ENCODE results near the gene CMTM4.

The CMTM4 gene

DNA sequence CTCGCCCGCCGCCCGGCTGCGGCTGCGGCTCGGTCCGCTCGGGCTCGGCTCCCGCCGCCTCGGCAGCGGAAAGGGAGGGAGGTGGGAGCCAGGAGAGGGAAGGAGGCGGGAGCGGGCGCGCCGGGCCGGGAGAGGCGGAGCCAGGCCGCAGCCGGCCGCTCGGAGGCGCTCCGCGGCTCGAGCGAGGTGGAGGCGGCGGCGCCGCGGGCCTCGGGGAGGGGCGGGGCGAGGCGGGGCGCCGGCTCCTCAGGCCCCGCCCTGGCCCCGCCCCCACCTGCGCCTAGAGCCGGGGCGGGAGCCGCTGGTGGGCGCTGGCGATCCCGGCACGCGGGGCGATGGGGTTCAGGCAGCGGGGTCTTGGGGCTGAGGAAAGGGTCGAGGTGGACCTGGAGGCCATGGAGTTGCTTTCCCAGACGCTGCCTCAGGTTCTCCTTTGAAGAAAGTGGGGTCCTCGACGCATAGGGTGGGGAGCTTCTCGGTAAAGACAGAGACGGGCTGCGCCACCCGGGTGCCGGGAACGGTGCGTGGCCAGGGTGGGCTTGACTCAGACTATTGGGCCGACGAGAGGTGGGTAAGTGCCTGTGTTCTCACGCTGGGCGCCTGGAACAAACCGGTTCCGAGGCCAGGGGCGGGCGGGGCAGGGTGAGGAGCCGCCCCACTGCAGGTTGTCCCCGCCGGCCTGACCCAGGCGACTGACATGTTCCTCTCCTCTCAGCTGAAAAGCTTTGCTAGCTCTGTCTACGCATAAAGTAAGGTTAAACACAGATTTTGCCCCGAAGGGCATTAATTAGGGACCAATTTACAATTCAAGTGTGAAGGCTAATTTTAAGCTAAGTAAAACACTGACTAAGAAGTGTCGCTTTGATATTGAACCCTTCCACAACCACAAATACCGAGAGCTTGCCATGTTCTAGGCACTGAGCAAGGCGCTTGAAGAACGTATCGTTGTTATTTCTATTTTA lies at the start of gene CMTM4:
Gene CMTM4, minus strand, starts transcription at position 75 of the 962 bp plus-strand sequence. CDS start 218 bp downstream, outside the sequence.
- peak within 1 kb of the TSS; percentile 65 for H3K4me3 ChIP-seq (ENCODE audit: low read depth, low read length)

DNA sequence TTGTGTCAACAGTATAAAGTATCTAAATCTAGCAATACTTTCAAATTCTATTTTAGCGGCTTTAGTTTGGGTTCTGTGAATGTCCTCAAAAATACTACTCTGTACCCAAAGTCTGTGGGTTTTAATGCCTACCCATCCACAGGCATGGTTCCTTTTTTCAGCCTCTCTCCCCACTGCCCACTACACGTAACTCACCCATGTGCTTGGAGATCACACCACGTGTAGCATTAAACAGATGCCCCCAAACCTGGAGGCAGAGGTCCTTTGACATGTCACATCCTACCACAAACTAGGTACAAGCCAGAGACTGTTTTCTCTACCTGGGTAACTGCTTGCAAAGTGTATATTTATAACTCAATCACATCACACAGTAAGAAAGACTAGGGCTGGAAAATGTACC lies 49.5 kb upstream of the CMTM4 start:
- H3K4me3 ChIP-seq (ENCODE audit: low read depth, low read length): no peak overlapping the region

DNA sequence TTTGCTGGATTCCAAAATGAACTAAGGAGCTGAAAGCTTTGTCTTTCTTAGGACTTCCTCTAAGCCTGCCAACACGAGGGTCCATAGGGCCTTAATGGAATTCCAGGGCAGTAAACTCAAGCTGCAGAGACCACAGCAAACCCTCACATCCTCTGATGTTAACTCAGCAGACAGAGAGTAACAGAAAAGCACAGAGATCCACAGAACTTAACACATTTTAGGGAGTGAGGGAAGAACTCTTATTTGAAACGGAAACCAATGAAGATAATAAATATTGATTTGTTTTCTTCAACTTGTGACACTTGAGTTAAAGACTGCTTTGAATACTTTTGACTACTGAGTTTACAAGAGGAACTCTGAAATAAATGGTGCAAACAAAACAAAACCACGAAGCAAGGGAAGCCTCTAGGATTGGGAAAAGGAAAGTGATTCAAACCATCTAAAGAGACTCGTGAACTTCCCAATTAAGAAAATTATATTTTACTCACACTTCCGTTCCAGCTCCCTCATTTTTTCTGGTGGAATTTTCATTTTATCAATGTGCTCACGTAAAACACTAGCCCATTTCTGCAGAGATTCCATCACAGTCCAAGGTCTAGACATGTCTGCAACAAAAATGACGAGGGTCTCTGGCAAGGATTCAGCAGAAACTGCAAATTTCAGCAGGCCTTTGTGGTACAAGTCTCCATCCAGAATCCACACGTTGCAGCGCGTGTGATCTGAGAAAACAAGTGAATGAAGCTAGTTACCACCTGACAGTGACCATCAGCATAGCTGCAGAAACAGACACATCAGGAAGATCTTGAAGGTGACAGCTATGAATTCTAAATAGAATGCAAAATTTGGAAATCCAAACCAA lies 45.6 kb upstream of the CMTM4 start:
- no peak overlapping the region for H3K4me3 ChIP-seq (ENCODE audit: low read depth, low read length)

DNA sequence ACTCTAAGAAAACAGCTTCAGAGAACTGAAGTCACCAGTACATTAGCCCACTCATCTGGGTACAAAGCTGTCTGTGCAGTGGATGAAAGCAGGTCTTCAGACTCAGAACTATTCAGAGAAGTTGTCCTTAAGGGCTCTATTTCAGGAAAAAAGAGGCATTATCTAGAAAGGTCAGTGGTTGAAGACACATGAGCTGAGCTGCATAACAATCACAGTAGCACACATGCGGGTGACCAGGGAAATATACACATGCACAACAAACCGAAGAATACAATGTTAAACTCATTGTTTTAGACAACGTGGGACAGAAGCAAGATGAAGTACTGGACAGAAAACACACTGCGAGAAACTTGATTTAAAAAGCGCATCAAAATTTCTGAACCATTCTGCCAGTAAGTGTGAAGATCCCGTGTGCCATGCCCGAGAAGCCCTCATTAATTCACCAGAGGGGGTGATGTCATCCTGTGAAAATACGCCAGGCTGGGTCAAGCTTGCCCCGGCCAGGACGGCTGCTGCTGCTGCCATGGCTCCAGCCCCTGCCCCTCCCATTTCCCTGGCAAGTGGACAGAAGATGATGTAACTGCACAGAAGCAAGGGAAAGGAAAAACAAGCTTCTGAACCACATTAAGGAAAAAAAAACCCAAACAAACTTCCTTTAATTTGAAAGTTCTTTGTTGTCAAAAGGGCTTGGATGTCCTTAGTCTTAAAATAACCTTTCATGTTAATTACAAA lies 44.8 kb upstream of the CMTM4 start:
- H3K4me3 ChIP-seq (ENCODE audit: low read depth, low read length): no peak overlapping the region

DNA sequence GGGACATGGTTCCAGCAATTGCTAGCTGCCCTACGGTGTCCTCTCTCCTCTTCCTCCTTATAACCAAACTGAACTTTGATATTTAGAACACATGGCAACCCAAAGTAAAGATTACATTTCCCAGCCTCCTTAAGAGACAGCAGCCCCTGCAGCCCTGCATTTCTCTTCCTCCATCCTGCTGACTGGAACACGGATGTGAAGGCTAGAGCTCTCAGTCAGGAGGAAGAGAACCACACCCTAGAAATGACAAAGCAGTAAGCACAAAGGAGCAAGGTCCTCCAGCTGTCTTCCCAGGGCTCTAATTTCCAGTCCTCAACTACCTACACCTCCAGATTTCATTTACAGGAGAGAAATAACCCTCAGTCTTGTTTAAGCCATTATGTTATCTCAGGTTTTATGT lies 44.0 kb upstream of the CMTM4 start:
- H3K4me3 ChIP-seq (ENCODE audit: low read depth, low read length): no peak overlapping the region

DNA sequence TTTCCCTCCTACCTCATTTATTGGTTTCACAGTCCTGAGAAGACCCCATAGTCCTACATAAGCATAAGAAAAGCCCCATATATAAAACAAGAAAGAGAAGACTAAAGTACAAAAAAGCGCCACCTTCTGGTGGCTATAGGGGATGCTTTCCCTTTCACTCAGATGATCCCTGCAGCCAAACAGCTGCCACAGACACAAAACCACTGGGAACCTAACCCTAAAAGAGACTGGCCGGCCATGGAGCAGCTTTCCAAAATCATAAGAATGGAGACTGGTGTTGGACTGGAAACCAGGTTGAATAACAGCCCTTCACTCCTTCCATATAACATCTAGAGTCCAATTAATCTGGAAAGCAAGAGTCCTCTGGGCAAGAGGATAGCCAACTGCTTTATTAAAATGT lies 43.5 kb upstream of the CMTM4 start:
- H3K4me3 ChIP-seq (ENCODE audit: low read depth, low read length): no peak overlapping the region

DNA sequence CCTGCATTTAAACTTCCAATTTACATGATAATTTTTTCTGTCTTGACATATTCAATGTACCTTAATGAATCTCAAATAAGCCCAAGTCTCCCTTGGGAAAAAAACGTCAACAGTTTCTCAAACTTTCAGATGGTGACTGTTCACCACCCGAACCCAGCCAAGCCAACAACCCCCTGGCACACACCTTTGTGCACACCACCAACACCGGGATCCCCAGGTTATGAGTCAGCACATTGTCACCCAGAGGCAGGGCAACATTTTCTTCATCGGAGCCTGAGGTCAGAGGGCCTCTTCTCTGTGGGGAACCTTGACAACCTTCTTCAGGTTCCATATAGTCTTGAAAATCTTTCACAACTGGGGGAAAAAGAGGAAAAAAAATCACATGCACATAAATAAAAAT lies 39.3 kb upstream of the CMTM4 start:
- H3K4me3 ChIP-seq (ENCODE audit: low read depth, low read length): no peak overlapping the region

DNA sequence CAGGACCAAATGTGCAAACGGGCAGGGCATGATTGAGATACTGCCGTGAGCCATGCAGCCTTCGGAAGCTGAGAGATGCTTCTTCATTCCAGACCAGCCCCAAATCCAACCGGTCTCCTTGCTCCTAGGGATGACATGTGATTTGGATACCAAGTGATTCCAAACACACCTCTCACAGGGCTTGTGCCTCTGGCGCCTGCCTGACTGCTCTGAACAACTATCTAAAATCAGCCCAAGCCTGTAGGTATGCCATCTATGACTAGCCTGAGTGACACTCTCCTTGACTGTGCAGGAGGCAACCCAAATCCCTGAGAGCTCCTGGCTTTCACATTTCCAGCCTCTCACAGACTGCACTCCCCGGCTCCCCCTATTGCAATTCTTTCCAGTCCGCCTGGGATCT lies 34.6 kb upstream of the CMTM4 start:
- no peak overlapping the region for H3K4me3 ChIP-seq (ENCODE audit: low read depth, low read length)

DNA sequence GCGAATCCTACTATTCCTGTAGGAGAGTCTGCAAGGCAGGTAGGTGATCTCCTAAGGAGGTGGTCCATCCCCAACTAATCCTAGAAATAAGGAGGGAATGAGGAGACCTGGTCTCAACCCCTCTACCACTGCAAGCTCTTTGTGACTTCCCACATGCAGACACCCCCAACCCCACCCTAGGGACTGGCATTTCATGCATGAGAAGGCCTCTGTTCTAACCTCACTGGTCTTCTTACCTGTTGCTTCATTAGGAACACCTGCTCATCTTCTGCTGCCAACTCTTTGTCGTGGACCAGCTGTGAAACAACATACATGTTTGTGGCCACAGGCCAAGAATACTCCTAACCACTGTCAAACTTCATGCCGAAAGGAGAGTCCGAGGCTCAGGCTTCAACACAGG lies 32.3 kb upstream of the CMTM4 start:
- no peak overlapping the region for H3K4me3 ChIP-seq (ENCODE audit: low read depth, low read length)

DNA sequence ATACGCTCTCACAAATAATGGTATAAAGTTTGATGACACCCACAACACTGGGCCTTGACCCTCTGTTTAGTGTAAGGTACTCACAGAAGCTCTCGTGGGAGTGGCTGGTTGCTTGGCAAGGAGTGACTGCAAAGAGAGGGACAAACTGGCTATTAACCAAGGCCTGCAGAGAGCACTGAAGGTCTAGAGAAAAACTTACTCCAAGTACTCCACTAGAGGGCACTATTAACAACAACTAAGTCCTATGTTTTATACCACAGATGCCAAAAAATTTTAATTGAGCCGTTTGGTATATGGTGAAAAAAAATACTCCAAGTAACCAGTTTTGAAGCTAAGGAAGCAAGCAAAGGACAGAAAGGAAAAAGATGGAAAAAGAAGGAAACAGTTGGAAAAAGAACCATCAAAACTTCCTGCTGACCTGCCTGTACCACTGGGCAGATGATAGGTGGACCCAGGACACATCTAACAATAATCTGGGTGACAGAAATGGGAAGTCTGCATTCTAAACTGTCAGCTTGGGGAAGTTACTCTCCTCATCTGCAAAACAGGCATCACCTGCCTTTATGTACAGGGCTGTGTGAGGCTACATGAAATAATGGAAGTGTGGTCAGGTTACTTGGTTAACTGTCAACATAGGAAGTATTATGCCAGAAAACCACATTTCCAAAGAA lies 31.7 kb upstream of the CMTM4 start:
- H3K4me3 ChIP-seq (ENCODE audit: low read depth, low read length): no peak overlapping the region

DNA sequence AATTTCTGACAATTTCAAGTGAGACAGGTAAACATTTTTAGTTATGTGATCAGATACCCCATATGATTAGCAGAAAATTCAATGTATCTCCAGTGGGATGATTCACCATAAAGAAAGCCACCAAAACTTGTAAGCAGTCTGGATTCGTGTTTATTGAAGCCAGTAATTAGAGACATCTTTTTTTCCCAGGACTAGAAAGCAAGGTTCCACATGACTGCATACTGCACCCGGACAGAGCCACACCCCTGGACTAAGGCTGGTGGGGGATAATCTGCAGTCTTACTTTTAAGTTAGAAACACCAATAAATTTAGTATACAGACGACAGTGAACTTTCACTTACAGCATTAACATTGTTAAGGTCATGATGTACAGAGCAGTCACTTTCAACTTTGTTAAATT lies 24.2 kb upstream of the CMTM4 start:
- H3K4me3 ChIP-seq (ENCODE audit: low read depth, low read length): no peak overlapping the region

DNA sequence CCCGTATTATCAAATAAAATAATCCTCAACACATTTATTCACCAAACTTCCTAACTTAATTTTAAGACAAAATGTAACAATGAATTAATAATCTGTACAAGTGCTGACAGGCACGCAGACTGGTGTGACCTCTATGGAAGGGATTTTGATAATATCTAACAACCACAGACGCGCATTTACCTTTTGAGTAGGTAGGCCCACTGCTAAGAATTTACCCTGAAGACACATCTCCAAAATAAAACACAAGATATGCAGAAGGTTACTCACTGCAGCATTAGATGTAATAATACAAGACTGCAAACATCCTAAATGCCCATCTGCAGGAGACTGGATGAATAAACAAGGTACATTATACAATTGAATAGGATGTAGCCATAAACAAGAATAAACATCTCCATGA lies 22.7 kb upstream of the CMTM4 start:
- H3K4me3 ChIP-seq (ENCODE audit: low read depth, low read length): no peak overlapping the region

DNA sequence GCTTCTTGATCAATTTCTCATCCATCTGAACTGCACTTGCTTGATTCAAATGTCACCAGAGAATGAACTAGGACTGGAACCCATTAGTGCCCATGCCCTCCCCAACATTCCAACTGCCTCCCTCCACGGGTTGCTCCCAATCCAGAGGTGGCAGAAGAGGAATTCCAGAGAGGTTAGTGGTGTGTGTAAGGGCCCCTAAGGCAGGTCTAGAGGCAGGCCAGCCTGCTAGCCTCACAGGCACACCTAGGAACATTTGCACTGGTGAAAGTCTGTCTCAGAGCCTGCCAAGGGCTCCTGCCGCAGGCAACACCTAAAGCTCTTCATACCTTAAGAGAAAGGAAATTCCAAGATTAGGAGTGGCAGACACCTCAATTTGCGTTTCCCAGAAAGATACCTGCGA lies 21.2 kb upstream of the CMTM4 start:
- no peak overlapping the region for H3K4me3 ChIP-seq (ENCODE audit: low read depth, low read length)

DNA sequence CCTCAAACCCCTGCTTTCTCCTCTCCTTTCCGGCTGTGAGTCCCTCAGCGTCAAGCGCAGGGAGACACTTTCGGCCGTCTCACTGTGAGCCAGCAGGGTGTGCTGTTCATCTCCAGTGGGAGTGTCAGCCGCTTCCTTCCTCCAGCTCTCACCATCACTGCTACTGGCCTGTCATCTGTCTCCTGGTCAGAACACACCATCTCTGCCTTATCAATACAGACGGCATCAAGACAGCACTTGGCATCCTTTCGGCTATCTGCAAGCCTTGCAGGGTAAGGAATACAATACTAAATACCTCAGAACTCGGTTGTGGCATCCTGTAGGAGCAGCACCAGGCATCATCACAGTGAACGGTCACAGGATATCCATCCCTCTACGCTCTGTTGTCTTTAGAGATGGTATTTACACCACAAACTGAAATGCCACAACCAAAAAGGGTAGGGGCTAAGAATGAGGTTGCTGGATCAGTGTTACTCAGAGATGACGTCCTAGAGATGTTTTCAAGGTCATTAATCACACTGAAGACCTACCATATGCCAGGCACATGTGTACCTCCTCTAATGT lies 20.7 kb upstream of the CMTM4 start:
- H3K4me3 ChIP-seq (ENCODE audit: low read depth, low read length): no peak overlapping the region

DNA sequence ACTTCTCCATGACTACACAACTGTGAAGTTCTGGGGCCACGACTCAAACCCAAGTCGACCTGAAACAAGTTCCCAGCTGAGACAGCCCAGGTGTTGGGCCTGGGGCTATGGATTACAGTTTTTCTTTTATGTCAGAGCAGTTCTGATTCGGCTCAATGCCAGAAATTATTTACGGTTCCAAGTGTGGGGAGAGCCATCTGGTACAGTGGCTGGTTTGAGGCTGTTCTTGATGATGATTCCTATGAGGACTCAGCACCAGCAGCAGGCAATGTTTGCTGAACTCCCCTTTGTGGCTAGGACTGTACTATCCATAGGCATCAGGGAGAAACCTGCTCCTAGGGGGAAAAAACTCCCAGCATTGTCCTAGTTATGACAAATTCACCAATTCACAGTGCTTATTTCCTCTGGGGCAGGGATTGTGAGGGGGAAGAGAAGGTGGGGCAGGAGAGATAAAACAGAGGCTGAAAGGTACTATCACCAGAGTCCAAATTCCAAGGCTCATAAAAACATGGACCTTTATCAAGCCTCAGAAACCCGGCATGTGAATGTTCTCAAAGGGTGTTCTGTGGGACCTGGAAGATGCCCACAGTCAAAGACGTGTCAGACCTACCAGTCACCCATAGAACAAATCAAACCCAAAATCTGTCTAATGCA lies 18.2 kb upstream of the CMTM4 start:
- no peak overlapping the region for H3K4me3 ChIP-seq (ENCODE audit: low read depth, low read length)

DNA sequence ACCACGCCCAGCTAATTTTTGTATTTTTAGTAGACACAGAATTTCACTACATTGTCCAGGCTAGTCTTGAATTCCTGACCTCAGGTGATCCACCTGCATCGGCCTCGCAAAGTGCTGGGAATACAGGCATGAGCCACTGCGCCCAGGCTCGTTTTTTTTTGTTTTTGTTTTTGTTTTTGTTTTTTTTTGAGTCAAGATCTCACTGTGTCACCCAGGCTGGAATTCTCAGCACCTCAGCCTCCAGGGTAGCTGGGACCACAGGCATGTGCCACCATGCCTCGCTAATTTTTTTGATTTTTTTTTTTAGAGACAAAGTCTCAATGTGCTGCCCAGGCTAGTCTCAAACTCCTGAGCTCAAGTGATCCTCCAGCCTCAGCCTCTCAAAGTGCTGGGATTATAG lies 17.5 kb upstream of the CMTM4 start:
- H3K4me3 ChIP-seq (ENCODE audit: low read depth, low read length): no peak overlapping the region

DNA sequence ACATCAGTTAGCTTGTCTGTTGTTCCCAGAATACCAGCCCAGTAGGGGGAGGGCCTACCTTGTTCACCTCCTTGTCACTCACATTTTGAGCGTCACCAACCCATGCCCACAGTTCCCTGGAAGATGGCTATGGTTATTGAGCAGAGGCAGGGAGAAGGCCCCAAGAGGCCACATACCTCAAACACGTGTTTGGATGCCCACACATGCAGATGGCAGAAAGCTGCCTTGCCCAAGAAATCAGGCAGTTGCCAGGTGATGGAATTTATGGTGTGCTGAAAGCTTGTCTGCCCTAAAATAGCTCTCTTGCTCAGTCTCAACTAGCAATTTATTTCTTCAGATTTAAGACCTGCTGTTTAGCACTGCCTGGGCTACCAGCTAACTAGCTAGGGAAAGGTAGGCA lies 16.5 kb upstream of the CMTM4 start:
- H3K4me3 ChIP-seq (ENCODE audit: low read depth, low read length): no peak overlapping the region

DNA sequence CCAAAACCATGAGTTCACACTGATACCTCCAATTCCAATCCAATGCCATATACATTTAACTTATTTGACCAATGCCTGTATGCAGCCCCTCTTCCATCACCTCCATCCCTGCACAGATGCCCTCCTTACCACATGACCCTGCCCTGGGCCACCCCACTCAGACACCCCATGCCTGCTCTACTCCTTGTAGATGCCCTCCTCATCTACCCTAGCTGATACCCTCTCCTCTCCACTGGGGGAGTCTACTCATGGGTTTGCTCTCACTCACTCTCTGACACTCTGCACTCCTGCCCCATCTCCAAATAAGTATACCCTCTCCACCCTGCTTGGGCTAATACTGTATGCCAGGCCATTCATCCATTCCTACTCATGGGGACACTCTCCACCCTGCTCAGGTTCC lies 16.0 kb upstream of the CMTM4 start:
- H3K4me3 ChIP-seq (ENCODE audit: low read depth, low read length): no peak overlapping the region

DNA sequence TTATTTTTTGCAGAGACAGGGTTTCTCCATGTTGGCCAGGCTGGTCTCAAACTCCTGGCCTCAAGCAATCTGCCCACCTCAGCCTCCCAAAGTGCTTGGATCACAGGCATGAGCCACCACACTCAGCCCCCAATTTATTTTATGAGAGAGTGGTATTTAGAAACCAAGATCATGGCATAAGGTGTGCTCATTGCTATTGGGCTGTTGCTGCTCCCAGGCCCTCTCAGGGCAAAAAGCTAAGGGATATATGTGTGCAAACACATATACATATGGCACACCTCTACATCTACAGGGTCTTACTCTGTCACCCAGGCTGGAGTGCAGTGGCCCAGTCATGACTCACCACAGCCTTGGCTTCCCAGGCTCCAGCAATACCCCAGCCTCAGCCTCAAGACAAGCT lies 15.0 kb upstream of the CMTM4 start:
- H3K4me3 ChIP-seq (ENCODE audit: low read depth, low read length): no peak overlapping the region

DNA sequence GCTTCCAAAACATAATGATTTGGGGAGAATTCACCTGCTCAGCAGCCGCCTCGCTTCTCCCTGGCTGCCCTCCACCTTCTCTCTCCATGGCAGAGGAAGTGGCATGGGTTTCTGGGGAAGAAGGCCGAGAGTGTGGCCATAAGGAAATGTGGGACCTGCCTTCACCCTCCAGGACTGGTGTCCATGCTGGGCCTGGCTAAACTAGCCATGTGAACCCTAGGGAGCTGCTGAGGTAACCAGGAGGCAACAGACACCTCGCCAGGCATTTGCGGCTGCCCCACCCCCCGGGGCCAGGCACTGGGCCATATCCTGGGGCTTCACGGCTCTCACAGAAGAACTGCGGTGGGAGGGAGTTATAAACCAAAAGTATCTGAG lies 9.9 kb upstream of the CMTM4 start:
- no peak overlapping the region for H3K4me3 ChIP-seq (ENCODE audit: low read depth, low read length)

Measured in iPS-11a (cell line).